Type B pancreatic cell (in vitro differentiated cells): ENCODE results near the gene TRIM7. TPM values are rescaled to one million over a fixed set of nuclear protein-coding genes. Genes with fewer than 3 reads are reported as not detected.
A peak's percentile ranks its signal among the peaks of the same experiment; 100 is the strongest.
"Not testable (repeated sequence)": the region's sequence is repeated elsewhere in the genome, so short reads cannot be mapped to it uniquely, and the experiment has no call there.

Source experiments
- DNase-seq: peaks from one replicate; pipeline ENCODE4 v3.0.0; 2021; ENCODE audit warnings: mixed read lengths; ENCODE audit not compliant: unreplicated experiment; ENCODE audit errors: extremely low spot score
- H3K27ac Mint-ChIP-seq: 2 replicates; pipeline ENCODE4 v1.8.0; 2021; ENCODE audit warnings: mild to moderate bottlenecking, mixed read lengths
- H3K27me3 Mint-ChIP-seq: 2 replicates; pipeline ENCODE4 v1.8.0; 2021; ENCODE audit warnings: mixed read lengths
- H3K36me3 Mint-ChIP-seq: 2 replicates; pipeline ENCODE4 v1.8.0; 2021; ENCODE audit warnings: mixed read lengths
- H3K4me1 Mint-ChIP-seq: one replicate; pipeline ENCODE4 v1.8.0; 2021; ENCODE audit warnings: mixed read lengths; ENCODE audit not compliant: unreplicated experiment
- H3K4me3 Mint-ChIP-seq: 2 replicates; pipeline ENCODE4 v1.8.0; 2021; ENCODE audit warnings: mild to moderate bottlenecking, mixed read lengths
- H3K9me3 Mint-ChIP-seq: 2 replicates; pipeline ENCODE4 v1.8.0; 2021; ENCODE audit warnings: mixed read lengths
- CTCF ChIP-seq: fragments of 200-600 bp; sonication (generic); conservative IDR thresholded peaks from 2 replicates; pipeline ENCODE4 v1.5.0; 2021; ENCODE audit warnings: antibody characterized with exemption, mild to moderate bottlenecking
- total RNA-seq: library from RNA; stranded (reverse); gene quantifications from 2 replicates; pipeline ENCODE4 v1.2.1, GENCODE V29; 2021; ENCODE audit warnings: low replicate concordance

Gene TRIM7
- total RNA-seq, 1 donor from 2014 or later: 0.58 TPM

- H3K36me3 Mint-ChIP-seq: peaks cover 3% of the 10 kb centered on the region
- H3K9me3 Mint-ChIP-seq: no peaks in the 10 kb centered on the region
- peaks cover 29% of the 10 kb centered on the region for H3K4me1 Mint-ChIP-seq
- peak; percentile 79 for TF ChIP-seq CTCF
- DNase-seq: no peak
- peak overlapping the region; percentile 42 for H3K4me3 Mint-ChIP-seq
- H3K27ac Mint-ChIP-seq: peak overlapping the region; percentile 25
- H3K27me3 Mint-ChIP-seq: peaks cover 99% of the 10 kb centered on the region
These were observed 37.0 kb downstream of the TRIM7 start for GRCh38 chr5:181167814-181168488.

- peaks cover 97% of the 10 kb centered on the region for H3K27me3 Mint-ChIP-seq
- H3K9me3 Mint-ChIP-seq: no peaks in the 10 kb centered on the region
- H3K4me1 Mint-ChIP-seq: peaks cover 28% of the 10 kb centered on the region
- no peak for TF ChIP-seq CTCF
- peak overlapping the region; percentile 4 for H3K4me3 Mint-ChIP-seq
- peaks cover 3% of the 10 kb centered on the region for H3K36me3 Mint-ChIP-seq
- DNase-seq: no peak
- H3K27ac Mint-ChIP-seq: no peak overlapping the region
These were observed 37.9 kb downstream of the TRIM7 start for GRCh38 chr5:181166812-181167733.

- H3K9me3 Mint-ChIP-seq: no peaks in the 10 kb centered on the region
- H3K4me3 Mint-ChIP-seq: peak overlapping the region; percentile 90
- H3K36me3 Mint-ChIP-seq: peaks cover 3% of the 10 kb centered on the region
- no peak for TF ChIP-seq CTCF
- peaks cover 78% of the 10 kb centered on the region for H3K27me3 Mint-ChIP-seq
- no peak for DNase-seq
- H3K4me1 Mint-ChIP-seq: peaks cover 16% of the 10 kb centered on the region
- H3K27ac Mint-ChIP-seq: peak overlapping the region; percentile 70
These were observed 40.7 kb downstream of the TRIM7 start for GRCh38 chr5:181164076-181164952.

GRCh38 chr5:181163487-181164075 is 41.4 kb downstream of the TRIM7 start:
- Mint-ChIP-seq H3K27me3 (peaks cover 73% of the 10 kb centered on the region), H3K4me3 (peak overlapping the region; percentile 90), H3K9me3 (no peaks in the 10 kb centered on the region), H3K4me1 (peaks cover 12% of the 10 kb centered on the region), H3K27ac (peak overlapping the region; percentile 70), H3K36me3 (peaks cover 3% of the 10 kb centered on the region)
- no peak for TF ChIP-seq CTCF
- DNase-seq: no peak

GRCh38 chr5:181161534-181162175 is 43.3 kb downstream of the TRIM7 start:
- H3K9me3 Mint-ChIP-seq: no peaks in the 10 kb centered on the region
- H3K27me3 Mint-ChIP-seq: peaks cover 69% of the 10 kb centered on the region
- no peak for DNase-seq
- H3K27ac Mint-ChIP-seq: peak overlapping the region; percentile 87
- H3K36me3 Mint-ChIP-seq: peaks cover 3% of the 10 kb centered on the region
- TF ChIP-seq CTCF: no peak
- peak overlapping the region; percentile 79 for H3K4me3 Mint-ChIP-seq
- H3K4me1 Mint-ChIP-seq: peaks cover 12% of the 10 kb centered on the region

GRCh38 chr5:181160755-181161533 is 44.1 kb downstream of the TRIM7 start:
- not testable (repeated sequence) for DNase-seq, H3K36me3 Mint-ChIP-seq, H3K9me3 Mint-ChIP-seq
- Mint-ChIP-seq H3K4me3 (peak overlapping the region; percentile 79), H3K27ac (peak overlapping the region; percentile 87), H3K4me1 (peaks cover 12% of the 10 kb centered on the region), H3K27me3 (peaks cover 69% of the 10 kb centered on the region)
